H1 (cell line): ENCODE measurements around the gene ENSA.

Experiments
- CTCF ChIP-seq, 3 experiments: IDR thresholded peaks; 1 replicate in 2 of 3; 2 replicates in 1 of 3; pipeline versions ENCODE4 v1.5.1 to v1.6.1; 2011; ENCODE audit warnings: low read length in 3 of 3, mild to moderate bottlenecking in 3 of 3, inconsistent platforms in 2 of 3, low read depth in 1 of 3, moderate library complexity in 1 of 3; ENCODE audit not compliant: insufficient read depth in 1 of 3; ENCODE audit errors: control extremely low read depth in 1 of 3
- E2F6 ChIP-seq: IDR thresholded peaks from 2 replicates; pipeline ENCODE4 v1.6.1; 2012; ENCODE audit warnings: inconsistent platforms
- EGR1 ChIP-seq: IDR thresholded peaks from 2 replicates; pipeline ENCODE4 v1.6.1; 2011; ENCODE audit warnings: low read depth, low read length, borderline replicate concordance
- EZH2 ChIP-seq: fragments of 200-600 bp; sonication (generic); IDR thresholded peaks from 2 replicates; pipeline ENCODE4 v1.7.1; 2012; ENCODE audit warnings: low read depth, mild to moderate bottlenecking, moderate library complexity, low read length, inconsistent platforms; ENCODE audit not compliant: severe bottlenecking
- HDAC6 ChIP-seq: IDR thresholded peaks from one replicate; pipeline ENCODE4 v1.7.1; 2012; ENCODE audit warnings: low read depth, mild to moderate bottlenecking, inconsistent platforms, low read length, moderate library complexity
- MAX ChIP-seq: IDR thresholded peaks from 2 replicates; pipeline ENCODE4 v1.6.1; 2012; ENCODE audit warnings: inconsistent platforms
- NRF1 ChIP-seq: IDR thresholded peaks from 2 replicates; pipeline ENCODE4 v1.6.1; 2011; ENCODE audit warnings: mild to moderate bottlenecking, low read depth, low read length, improper control_type of control experiment
- POLR2A ChIP-seq, 2 experiments: IDR thresholded peaks; 1 replicate in 1 of 2; 2 replicates in 1 of 2; pipeline ENCODE4 v1.6.1; 2011; ENCODE audit warnings: low read depth in 2 of 2, low read length in 2 of 2, mild to moderate bottlenecking in 2 of 2; ENCODE audit errors: control extremely low read depth in 1 of 2
- SAP30 ChIP-seq: fragments of 300-600 bp; sonication (generic); IDR thresholded peaks from 2 replicates; pipeline ENCODE4 v1.7.1; 2012; ENCODE audit warnings: low read length, moderate library complexity, mild to moderate bottlenecking, inconsistent platforms; ENCODE audit not compliant: insufficient read depth, insufficient replicate concordance
- SP1 ChIP-seq: IDR thresholded peaks from 2 replicates; pipeline ENCODE4 v1.6.1; 2011; ENCODE audit warnings: low read depth, low read length
- SRF ChIP-seq: IDR thresholded peaks from 2 replicates; pipeline ENCODE4 v1.6.1; 2011; ENCODE audit warnings: mild to moderate bottlenecking, low read depth, low read length, moderate library complexity
- TCF12 ChIP-seq: IDR thresholded peaks from 2 replicates; pipeline ENCODE4 v1.6.1; 2011; ENCODE audit warnings: low read depth, mild to moderate bottlenecking, low read length

DNA sequence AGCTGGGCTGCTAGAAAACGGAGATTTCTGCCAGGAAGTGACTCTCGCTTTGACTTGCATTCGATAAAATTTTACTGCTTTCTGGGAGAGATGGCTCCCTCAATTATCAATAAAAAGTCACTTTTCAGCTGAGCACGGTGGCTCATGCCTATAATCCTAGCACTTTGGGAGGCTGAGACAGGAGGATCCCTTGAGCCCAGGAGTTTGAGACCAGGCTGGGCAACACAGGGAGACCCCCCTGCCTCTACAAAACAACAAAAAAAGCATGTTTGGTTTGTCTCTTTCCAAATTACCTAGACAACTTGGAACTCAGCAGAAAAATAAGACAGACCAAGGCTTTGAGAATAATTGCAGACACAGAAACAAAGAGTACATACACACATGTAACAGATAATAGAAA, 12.9 kb upstream of the ENSA start:
- TF ChIP-seq E2F6 (no peak), SAP30 (no peak), CTCF (IDR thresholded peaks at IDR 0.05; ENCODE audit: control extremely low read depth in 1 of 3, insufficient read depth in 1 of 3, low read depth in 1 of 3, low read length in 3 of 3) (no peak), NRF1 (no peak), EZH2 (no peak), HDAC6 (no peak), EGR1 (no peak), SP1 (no peak), MAX (no peak), TCF12 (no peak), SRF (no peak), POLR2A (IDR thresholded peaks at IDR 0.05; ENCODE audit: control extremely low read depth in 1 of 2, low read depth in 2 of 2, low read length in 2 of 2) (no peak)
